Activated naive CD4-positive, alpha-beta T cell treated with Interleukin-2 at 50 U/mL for 16 hours (primary cell): ENCODE measurements around the gene CHIT1.

ENCODE experiments used
- DNase-seq: peaks from one replicate; pipeline ENCODE4 v3.0.0-alpha.2; 2020

Gene CHIT1

GRCh38 chr1:203214871-203215270, 14.6 kb downstream of the CHIT1 start:
- no peak for DNase-seq

GRCh38 chr1:203213126-203213525, 16.3 kb downstream of the CHIT1 start:
- DNase-seq = no peak

- no peak for DNase-seq
Observed at GRCh38 chr1:203211812-203212211, 17.7 kb downstream of the CHIT1 start.

- DNase-seq = no peak
Observed at GRCh38 chr1:203210988-203211387, 18.5 kb downstream of the CHIT1 start.

- DNase-seq = no peak
Observed at GRCh38 chr1:203210350-203210749, 19.1 kb downstream of the CHIT1 start.

- no peak for DNase-seq
Observed at GRCh38 chr1:203208181-203208580, 21.3 kb downstream of the CHIT1 start.

GRCh38 chr1:203207751-203208150, 21.7 kb downstream of the CHIT1 start:
- DNase-seq = no peak

- no peak for DNase-seq
Observed at GRCh38 chr1:203206129-203206687, 23.3 kb downstream of the CHIT1 start.

GRCh38 chr1:203204756-203205155, 24.7 kb downstream of the CHIT1 start:
- DNase-seq = no peak

- no peak for DNase-seq
Observed at GRCh38 chr1:203202431-203203245, 26.8 kb downstream of the CHIT1 start.

GRCh38 chr1:203201516-203202205, 27.8 kb downstream of the CHIT1 start:
- DNase-seq = no peak

- no peak for DNase-seq
Observed at GRCh38 chr1:203200916-203201315, 28.6 kb downstream of the CHIT1 start.

GRCh38 chr1:203199816-203200571, 29.5 kb downstream of the CHIT1 start:
- no peak for DNase-seq

GRCh38 chr1:203199481-203199815, 30.0 kb downstream of the CHIT1 start:
- no peak for DNase-seq

GRCh38 chr1:203199002-203199401, 30.5 kb downstream of the CHIT1 start:
- DNase-seq = no peak

- no peak for DNase-seq
Observed at GRCh38 chr1:203197625-203198024, 31.8 kb downstream of the CHIT1 start.

GRCh38 chr1:203196371-203196770, 33.1 kb downstream of the CHIT1 start:
- DNase-seq = no peak

- no peak for DNase-seq
Observed at GRCh38 chr1:203190949-203191348, 38.5 kb downstream of the CHIT1 start.

- DNase-seq = no peak
Observed at GRCh38 chr1:203189951-203190352, 39.5 kb downstream of the CHIT1 start.

GRCh38 chr1:203188686-203189232, 40.7 kb downstream of the CHIT1 start:
- DNase-seq = no peak

GRCh38 chr1:203187689-203188264, 41.7 kb downstream of the CHIT1 start:
- no peak for DNase-seq

GRCh38 chr1:203187304-203187685, 42.2 kb downstream of the CHIT1 start:
- no peak for DNase-seq
